HEK293 (cell line): ENCODE measurements around the gene RPL10.

ENCODE experiments used
- CTCF ChIA-PET: fragments of 350-600 bp; formaldehyde crosslinking; extraction: SDS; loops from one replicate; lab custom pipeline; 2021; ENCODE audit warnings: antibody characterized with exemption; lab: Yijun Ruan, JAX
- POLR2A ChIA-PET: fragments of 300-600 bp; formaldehyde crosslinking; extraction: SDS; loops from one replicate; lab custom pipeline; 2020; ENCODE audit warnings: antibody characterized with exemption, inconsistent platforms; lab: Yijun Ruan, JAX
- H3K27ac ChIP-seq: fragments of 200-500 bp; sonication (Bioruptor generic); 2 replicates; pipeline ENCODE4 v1.5.1; 2014; ENCODE audit warnings: low read depth, low read length, control low read depth, inconsistent platforms; ENCODE audit errors: extremely low read depth
- H3K36me3 ChIP-seq, 2 experiments: fragments of 200-500 bp in 1 of 2; sonication (Bioruptor generic) in 1 of 2; 1 replicate in 1 of 2; 2 replicates in 1 of 2; pipeline ENCODE4 v1.5.1; 2014 to 2017; ENCODE audit warnings: inconsistent platforms in 2 of 2, low read length in 2 of 2; ENCODE audit not compliant: control insufficient read depth in 2 of 2, insufficient read depth in 1 of 2
- H3K4me1 ChIP-seq: fragments of 200-500 bp; sonication (Bioruptor generic); 2 replicates; pipeline ENCODE4 v1.5.1; 2014; ENCODE audit warnings: mild to moderate bottlenecking, low read length, inconsistent platforms; ENCODE audit not compliant: control insufficient read depth, insufficient read depth
- H3K4me3 ChIP-seq: 2 replicates; pipeline ENCODE4 v1.5.1; 2011; ENCODE audit warnings: low read depth, mild to moderate bottlenecking, control low read depth, low read length, moderate library complexity
- H3K9me3 ChIP-seq: fragments of 200-500 bp; sonication (Bioruptor generic); 2 replicates; pipeline ENCODE4 v1.5.1; 2014; ENCODE audit warnings: low read depth, low read length, inconsistent platforms; ENCODE audit not compliant: control insufficient read depth, insufficient read depth
- BCL11A ChIP-seq: fragments of 450-650 bp; formaldehyde crosslinking; IDR thresholded peaks from 2 replicates; pipeline ENCODE4 v1.5.1; 2016; ENCODE audit warnings: low read depth, missing biosample characterization, missing genetic modification characterization
- KLF1 ChIP-seq: fragments of 450-650 bp; formaldehyde crosslinking; IDR thresholded peaks from 2 replicates; pipeline ENCODE4 v1.5.1; 2016; ENCODE audit warnings: missing biosample characterization, missing genetic modification characterization
- KLF8 ChIP-seq: fragments of 450-650 bp; formaldehyde crosslinking; IDR thresholded peaks from 2 replicates; pipeline ENCODE4 v1.5.1; 2016; ENCODE audit warnings: missing biosample characterization, missing genetic modification characterization
- PRDM1 ChIP-seq: fragments of 450-650 bp; formaldehyde crosslinking; IDR thresholded peaks from 2 replicates; pipeline ENCODE4; 2016; ENCODE audit warnings: missing biosample characterization, missing genetic modification characterization
- SP2 ChIP-seq: fragments of 450-650 bp; formaldehyde crosslinking; IDR thresholded peaks from 2 replicates; pipeline ENCODE4 v1.5.1; 2016; ENCODE audit warnings: missing biosample characterization, missing genetic modification characterization
- SP3 ChIP-seq: fragments of 450-650 bp; formaldehyde crosslinking; IDR thresholded peaks from 2 replicates; pipeline ENCODE4 v1.5.1; 2016; ENCODE audit warnings: missing biosample characterization, missing genetic modification characterization
- ZBTB8A ChIP-seq: fragments of 450-650 bp; formaldehyde crosslinking; IDR thresholded peaks from 2 replicates; pipeline ENCODE4 v1.5.1; 2016; ENCODE audit warnings: missing biosample characterization, missing genetic modification characterization
- ZFHX2 ChIP-seq: fragments of 450-650 bp; formaldehyde crosslinking; conservative IDR thresholded peaks from 2 replicates; pipeline ENCODE4 v1.5.1; 2016; ENCODE audit warnings: missing biosample characterization, missing genetic modification characterization
- ZNF10 ChIP-seq: fragments of 450-650 bp; formaldehyde crosslinking; IDR thresholded peaks from 2 replicates; pipeline ENCODE4 v1.5.1; 2017; ENCODE audit warnings: missing biosample characterization, missing genetic modification characterization
- ZNF112 ChIP-seq: fragments of 450-650 bp; formaldehyde crosslinking; IDR thresholded peaks from 2 replicates; pipeline ENCODE4 v1.5.0; 2017; ENCODE audit warnings: missing biosample characterization, missing genetic modification characterization
- ZNF140 ChIP-seq: fragments of 450-650 bp; formaldehyde crosslinking; IDR thresholded peaks from 2 replicates; pipeline ENCODE4 v1.5.1; 2016; ENCODE audit warnings: missing biosample characterization, missing genetic modification characterization
- ZNF239 ChIP-seq: fragments of 450-650 bp; formaldehyde crosslinking; IDR thresholded peaks from 2 replicates; pipeline ENCODE4 v1.5.1; 2016; ENCODE audit warnings: missing biosample characterization, missing genetic modification characterization
- ZNF266 ChIP-seq: fragments of 450-650 bp; formaldehyde crosslinking; IDR thresholded peaks from 2 replicates; pipeline ENCODE4 v1.5.1; 2016; ENCODE audit warnings: missing biosample characterization, missing genetic modification characterization, low read depth
- ZNF292 ChIP-seq: fragments of 450-650 bp; formaldehyde crosslinking; IDR thresholded peaks from 2 replicates; pipeline ENCODE4 v1.5.1; 2016; ENCODE audit warnings: low read depth, missing biosample characterization, missing genetic modification characterization, borderline replicate concordance
- ZNF335 ChIP-seq: fragments of 450-650 bp; formaldehyde crosslinking; conservative IDR thresholded peaks from 2 replicates; pipeline ENCODE4 v1.5.1; 2016; ENCODE audit warnings: missing biosample characterization, missing genetic modification characterization
- ZNF366 ChIP-seq: fragments of 450-650 bp; formaldehyde crosslinking; conservative IDR thresholded peaks from 2 replicates; pipeline ENCODE4 v1.5.1; 2016; ENCODE audit warnings: missing biosample characterization, missing genetic modification characterization
- ZNF514 ChIP-seq: fragments of 450-650 bp; formaldehyde crosslinking; IDR thresholded peaks from 2 replicates; pipeline ENCODE4 v1.5.1; 2016; ENCODE audit warnings: missing biosample characterization, missing genetic modification characterization
- ZNF571 ChIP-seq: fragments of 450-650 bp; formaldehyde crosslinking; IDR thresholded peaks from 2 replicates; pipeline ENCODE4 v1.5.0; 2017; ENCODE audit warnings: missing biosample characterization, missing genetic modification characterization
- ZNF600 ChIP-seq: fragments of 450-650 bp; formaldehyde crosslinking; IDR thresholded peaks from 2 replicates; pipeline ENCODE4 v1.5.1; 2016; ENCODE audit warnings: missing biosample characterization, missing genetic modification characterization
- ZNF645 ChIP-seq: fragments of 450-650 bp; formaldehyde crosslinking; IDR thresholded peaks from 2 replicates; pipeline ENCODE4; 2016; ENCODE audit warnings: missing biosample characterization, missing genetic modification characterization
- ZNF677 ChIP-seq: fragments of 450-650 bp; IDR thresholded peaks from 2 replicates; pipeline ENCODE4 v1.5.0; 2018; ENCODE audit warnings: missing biosample characterization, mild to moderate bottlenecking, missing genetic modification characterization, moderate library complexity
- ZNF830 ChIP-seq: fragments of 450-650 bp; IDR thresholded peaks from 2 replicates; pipeline ENCODE4 v1.5.0; 2018; ENCODE audit warnings: missing biosample characterization, missing genetic modification characterization, low read depth, mild to moderate bottlenecking, moderate library complexity
- ZNF837 ChIP-seq: fragments of 450-650 bp; formaldehyde crosslinking; IDR thresholded peaks from 2 replicates; pipeline ENCODE4 v1.5.1; 2016; ENCODE audit warnings: missing biosample characterization, missing genetic modification characterization
- ZSCAN23 ChIP-seq: fragments of 450-650 bp; formaldehyde crosslinking; IDR thresholded peaks from 2 replicates; pipeline ENCODE4 v1.5.1; 2016; ENCODE audit warnings: missing biosample characterization, missing genetic modification characterization
- TF ChIP-seq, protein P1 (sequence below): fragments of 450-650 bp; formaldehyde crosslinking; IDR thresholded peaks from 2 replicates; pipeline ENCODE4 v1.5.1; 2016; ENCODE audit warnings: missing biosample characterization, missing genetic modification characterization
- TF ChIP-seq, protein P2 (sequence below): fragments of 450-650 bp; formaldehyde crosslinking; IDR thresholded peaks from 2 replicates; pipeline ENCODE4 v1.5.1; 2016; ENCODE audit warnings: missing biosample characterization, missing genetic modification characterization
- TF ChIP-seq, protein P3 (sequence below): fragments of 450-650 bp; formaldehyde crosslinking; IDR thresholded peaks from 2 replicates; pipeline ENCODE4 v1.5.1; 2016; ENCODE audit warnings: missing biosample characterization, missing genetic modification characterization, borderline replicate concordance
- TF ChIP-seq, protein P4 (sequence below): fragments of 450-650 bp; formaldehyde crosslinking; IDR thresholded peaks from 2 replicates; pipeline ENCODE4 v1.5.1; 2016; ENCODE audit warnings: missing biosample characterization, missing genetic modification characterization
- TF ChIP-seq, protein P5 (sequence below): sonication (generic); formaldehyde crosslinking; IDR thresholded peaks from 2 replicates; pipeline ENCODE4 v1.8.1; 2022; ENCODE audit warnings: mild to moderate bottlenecking, moderate library complexity, missing genetic modification reagents

The RPL10 gene

DNA sequence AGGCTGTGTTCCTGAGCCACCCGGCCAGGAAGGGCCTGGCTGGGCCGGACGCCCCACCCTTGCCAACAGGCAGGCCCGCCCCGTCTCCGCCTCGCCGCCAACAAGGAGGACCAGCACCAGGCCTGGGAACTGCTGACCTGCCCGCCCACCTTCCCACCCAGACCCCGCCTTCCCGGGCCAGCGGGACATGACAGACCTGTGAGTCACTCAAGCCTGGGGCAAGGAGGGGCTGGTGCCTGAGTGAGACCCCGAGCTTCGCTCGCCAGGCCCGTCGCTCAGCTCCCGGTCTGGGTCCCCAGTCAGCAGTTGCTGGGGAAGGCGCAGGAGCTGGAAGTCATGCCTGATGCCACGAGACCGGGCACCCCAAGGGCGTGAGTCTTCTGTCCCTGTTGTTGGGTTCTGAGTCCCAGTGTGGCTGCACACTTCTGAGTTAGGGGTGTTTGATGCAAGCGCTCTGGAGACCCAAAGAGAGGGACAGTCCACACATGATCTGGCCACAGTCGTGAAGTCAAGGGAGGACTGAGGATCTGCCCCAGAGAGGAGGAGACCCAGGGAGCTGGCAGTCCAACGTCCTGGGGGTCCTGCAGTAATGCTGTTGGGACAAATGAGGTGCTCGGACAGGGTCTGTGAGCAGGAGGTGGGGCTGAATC, 11.2 kb downstream of the RPL10 start, which contains the start of gene DNASE1L1:
Gene DNASE1L1, minus strand, starts transcription at position 33 of the 650 bp plus-strand sequence. CDS start 3,686 bp downstream, outside the sequence.
- H3K9me3 ChIP-seq: no peaks in the 10 kb centered on the region
- ChIA-PET CTCF (interaction anchor here (0.6 to 1.4 kb wide), 3 partner anchors 10 to 465 kb away, joined by 3 to 5 read pairs (median 4); no protein-coding TSS in a partner anchor), POLR2A (interaction anchor here (0.9 to 4.0 kb wide), 8 partner anchors 9 to 82 kb away, joined by 3 to 57 read pairs (median 4); partner anchors contain the start of genes RPL10 and SLC10A3)
- TF ChIP-seq BCL11A (tag by site-specific recombination) (no peak), PRDM1 (tag by site-specific recombination) (no peak), ZNF366 (tag by site-specific recombination) (no peak), ZNF837 (no peak), ZNF335 (tag by site-specific recombination) (no peak), ZSCAN23 (tag by site-specific recombination) (no peak), ZNF292 (tag by site-specific recombination) (no peak), KLF1 (tag by site-specific recombination) (peak; percentile 95), ZNF645 (no peak), ZNF830 (no peak), ZNF140 (tag by site-specific recombination) (no peak), ZBTB8A (no peak), SP2 (tag by site-specific recombination) (peak; percentile 82), KLF8 (tag by site-specific recombination) (0 out of 2 replicates have a peak, but pooled peaks have one; percentile 33), ZNF514 (no peak), ZFHX2 (tag by site-specific recombination) (0 out of 2 replicates have a peak, but pooled peaks have one; percentile 19), ZNF571 (tag by site-specific recombination) (no peak), ZNF266 (tag by site-specific recombination) (no peak), ZNF10 (tag by site-specific recombination) (0 out of 2 replicates have a peak, but pooled peaks have one; percentile 23), SP3 (tag by site-specific recombination) (peak; percentile 36; the same call in 1 of the 2 replicates), ZNF239 (tag by site-specific recombination) (no peak), ZNF600 (peak; percentile 63; the same call in 1 of the 2 replicates), ZNF112 (no peak), ZNF677 (tag by site-specific recombination) (no peak)
- TF ChIP-seq, protein P1, sequence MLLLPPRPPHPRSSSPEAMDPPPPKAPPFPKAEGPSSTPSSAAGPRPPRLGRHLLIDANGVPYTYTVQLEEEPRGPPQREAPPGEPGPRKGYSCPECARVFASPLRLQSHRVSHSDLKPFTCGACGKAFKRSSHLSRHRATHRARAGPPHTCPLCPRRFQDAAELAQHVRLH: no peak
- TF ChIP-seq, protein P2, sequence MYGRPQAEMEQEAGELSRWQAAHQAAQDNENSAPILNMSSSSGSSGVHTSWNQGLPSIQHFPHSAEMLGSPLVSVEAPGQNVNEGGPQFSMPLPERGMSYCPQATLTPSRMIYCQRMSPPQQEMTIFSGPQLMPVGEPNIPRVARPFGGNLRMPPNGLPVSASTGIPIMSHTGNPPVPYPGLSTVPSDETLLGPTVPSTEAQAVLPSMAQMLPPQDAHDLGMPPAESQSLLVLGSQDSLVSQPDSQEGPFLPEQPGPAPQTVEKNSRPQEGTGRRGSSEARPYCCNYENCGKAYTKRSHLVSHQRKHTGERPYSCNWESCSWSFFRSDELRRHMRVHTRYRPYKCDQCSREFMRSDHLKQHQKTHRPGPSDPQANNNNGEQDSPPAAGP: peak; percentile 69; the same call in 1 of the 2 replicates
- TF ChIP-seq, protein P3, sequence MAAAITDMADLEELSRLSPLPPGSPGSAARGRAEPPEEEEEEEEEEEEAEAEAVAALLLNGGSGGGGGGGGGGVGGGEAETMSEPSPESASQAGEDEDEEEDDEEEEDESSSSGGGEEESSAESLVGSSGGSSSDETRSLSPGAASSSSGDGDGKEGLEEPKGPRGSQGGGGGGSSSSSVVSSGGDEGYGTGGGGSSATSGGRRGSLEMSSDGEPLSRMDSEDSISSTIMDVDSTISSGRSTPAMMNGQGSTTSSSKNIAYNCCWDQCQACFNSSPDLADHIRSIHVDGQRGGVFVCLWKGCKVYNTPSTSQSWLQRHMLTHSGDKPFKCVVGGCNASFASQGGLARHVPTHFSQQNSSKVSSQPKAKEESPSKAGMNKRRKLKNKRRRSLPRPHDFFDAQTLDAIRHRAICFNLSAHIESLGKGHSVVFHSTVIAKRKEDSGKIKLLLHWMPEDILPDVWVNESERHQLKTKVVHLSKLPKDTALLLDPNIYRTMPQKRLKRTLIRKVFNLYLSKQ (tag by site-specific recombination): no peak
- TF ChIP-seq, protein P4, sequence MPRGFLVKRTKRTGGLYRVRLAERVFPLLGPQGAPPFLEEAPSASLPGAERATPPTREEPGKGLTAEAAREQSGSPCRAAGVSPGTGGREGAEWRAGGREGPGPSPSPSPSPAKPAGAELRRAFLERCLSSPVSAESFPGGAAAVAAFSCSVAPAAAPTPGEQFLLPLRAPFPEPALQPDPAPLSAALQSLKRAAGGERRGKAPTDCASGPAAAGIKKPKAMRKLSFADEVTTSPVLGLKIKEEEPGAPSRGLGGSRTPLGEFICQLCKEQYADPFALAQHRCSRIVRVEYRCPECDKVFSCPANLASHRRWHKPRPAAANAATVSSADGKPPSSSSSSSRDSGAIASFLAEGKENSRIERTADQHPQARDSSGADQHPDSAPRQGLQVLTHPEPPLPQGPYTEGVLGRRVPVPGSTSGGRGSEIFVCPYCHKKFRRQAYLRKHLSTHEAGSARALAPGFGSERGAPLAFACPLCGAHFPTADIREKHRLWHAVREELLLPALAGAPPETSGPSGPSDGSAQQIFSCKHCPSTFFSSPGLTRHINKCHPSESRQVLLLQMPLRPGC: no peak
- TF ChIP-seq, protein P5, sequence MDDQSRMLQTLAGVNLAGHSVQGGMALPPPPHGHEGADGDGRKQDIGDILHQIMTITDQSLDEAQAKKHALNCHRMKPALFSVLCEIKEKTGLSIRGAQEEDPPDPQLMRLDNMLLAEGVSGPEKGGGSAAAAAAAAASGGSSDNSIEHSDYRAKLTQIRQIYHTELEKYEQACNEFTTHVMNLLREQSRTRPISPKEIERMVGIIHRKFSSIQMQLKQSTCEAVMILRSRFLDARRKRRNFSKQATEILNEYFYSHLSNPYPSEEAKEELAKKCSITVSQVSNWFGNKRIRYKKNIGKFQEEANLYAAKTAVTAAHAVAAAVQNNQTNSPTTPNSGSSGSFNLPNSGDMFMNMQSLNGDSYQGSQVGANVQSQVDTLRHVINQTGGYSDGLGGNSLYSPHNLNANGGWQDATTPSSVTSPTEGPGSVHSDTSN (CRISPR knock-in tag): 0 out of 2 replicates have a peak, but pooled peaks have one; percentile 37
- H3K36me3 ChIP-seq: peaks cover 0 to 12% of the 10 kb centered on the region in 2 experiments; a peak in 2 of 3 replicates
- no peak within 1 kb of the TSS for H3K27ac ChIP-seq
- peak within 1 kb of the TSS; percentile 22 for H3K4me3 ChIP-seq
- no peaks in the 10 kb centered on the region; the same call in 1 of the 2 replicates for H3K4me1 ChIP-seq
